Pons (tissue), 1 donor: Measurements from ENCODE around the gene MIA2.
"Not testable (repeated sequence)": the region's sequence is repeated elsewhere in the genome, so short reads cannot be mapped to it uniquely, and the experiment has no call there.

Source experiments
- DNase-seq: peaks from one replicate; pipeline ENCODE4 v3.0.0-alpha.2; 2016; ENCODE audit warnings: low spot score

MIA2 gene

GRCh38 chr14:39230416-39231035 lies 3.2 kb upstream of the MIA2 start:
- DNase-seq, result no peak

GRCh38 chr14:39231751-39232553 lies 1.8 kb upstream of the MIA2 start:
- DNase-seq, result peak; percentile 49

- DNase-seq, result peak; percentile 20
These were observed 930 bp upstream of the MIA2 start for GRCh38 chr14:39232554-39233415.

GRCh38 chr14:39234986-39235385 lies 1.3 kb downstream of the MIA2 start:
- not testable (repeated sequence) for DNase-seq

DNA sequence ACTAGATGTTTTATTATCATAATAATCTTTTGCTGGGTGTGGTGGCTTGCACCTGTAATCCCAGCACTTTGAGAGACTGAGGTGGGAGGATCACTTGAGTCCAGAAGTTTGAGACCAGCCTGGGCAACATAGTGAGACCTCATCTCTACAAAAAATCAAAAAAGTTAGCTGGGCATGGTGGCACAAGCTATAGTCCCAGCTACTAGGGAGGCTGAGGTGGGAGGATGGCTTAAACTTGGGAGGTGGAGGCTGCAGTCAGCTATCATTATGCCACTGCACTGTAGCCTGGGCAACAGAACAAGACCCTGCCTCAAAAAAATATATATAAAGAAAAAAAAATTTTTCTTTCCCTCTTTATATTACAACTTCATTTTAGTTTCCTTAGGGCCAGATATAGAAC lies 1.8 kb downstream of the MIA2 start:
- DNase-seq, result not testable (repeated sequence)

- no peak for DNase-seq
These were observed 7.1 kb downstream of the MIA2 start for GRCh38 chr14:39240769-39241168.

DNA sequence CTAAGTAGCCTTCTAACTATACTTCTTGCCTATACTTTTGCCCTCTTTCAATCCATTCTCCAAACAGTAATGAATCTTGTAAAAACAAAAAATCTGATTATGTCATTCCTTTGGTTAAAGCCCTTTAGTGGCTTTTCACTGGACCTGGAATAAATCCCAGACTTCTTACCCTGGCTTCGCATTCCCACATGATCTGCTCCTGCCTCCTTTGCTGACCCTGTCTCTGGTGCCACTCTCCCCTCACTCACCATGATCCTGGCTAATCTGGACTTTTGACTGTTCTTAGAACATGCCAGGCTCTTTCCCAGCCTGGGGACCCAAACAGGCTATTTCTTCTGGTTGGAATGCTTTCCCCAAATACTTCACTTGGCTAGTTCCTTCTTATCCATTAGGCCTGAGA lies 7.9 kb downstream of the MIA2 start:
- no peak for DNase-seq

- DNase-seq, result no peak
These were observed 10.1 kb downstream of the MIA2 start for GRCh38 chr14:39243831-39244230.

- DNase-seq, result no peak
These were observed 12.9 kb downstream of the MIA2 start for GRCh38 chr14:39246618-39247017.

- no peak for DNase-seq
These were observed 13.5 kb downstream of the MIA2 start for GRCh38 chr14:39247256-39247655.

GRCh38 chr14:39251547-39251946 lies 17.8 kb downstream of the MIA2 start:
- no peak for DNase-seq

DNA sequence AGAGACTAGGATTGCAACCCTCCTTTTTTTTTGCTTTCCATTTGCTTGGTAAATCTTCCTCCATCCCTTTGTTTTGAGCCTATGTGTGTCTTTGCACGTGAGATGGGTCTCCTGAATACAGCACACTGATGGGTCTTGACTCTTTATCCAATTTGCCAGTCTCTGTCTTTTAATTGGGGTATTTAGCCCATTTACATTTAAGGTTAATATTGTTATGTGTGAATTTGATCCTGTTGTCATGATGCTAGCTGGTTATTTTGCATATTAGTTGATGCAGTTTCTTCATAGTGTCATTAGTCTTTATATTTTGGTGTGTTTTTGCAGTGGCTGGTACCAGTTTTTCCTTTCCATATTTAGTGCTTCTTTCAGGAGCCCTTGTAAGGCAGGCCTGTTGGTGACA lies 23.7 kb downstream of the MIA2 start:
- DNase-seq, result not testable (repeated sequence)

- no peak for DNase-seq
These were observed 25.2 kb downstream of the MIA2 start for GRCh38 chr14:39258782-39259545.

DNA sequence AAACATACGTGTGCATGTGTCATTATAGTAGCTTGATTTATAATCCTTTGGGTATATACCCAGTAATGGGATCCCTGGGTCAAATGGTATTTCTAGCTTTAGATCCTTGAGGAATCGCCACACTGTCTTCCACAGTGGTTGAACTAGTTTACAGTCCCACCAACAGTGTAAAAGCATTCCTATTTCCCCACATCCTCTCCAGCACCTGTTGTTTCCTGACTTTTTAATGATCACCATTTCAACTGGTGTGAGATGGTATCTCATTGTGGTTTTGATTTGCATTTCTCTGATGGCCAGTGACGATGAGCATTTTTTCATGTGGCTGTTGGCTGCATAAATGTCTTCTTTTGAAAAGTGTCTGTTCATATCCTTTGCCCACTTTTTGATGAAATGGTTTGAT lies 26.4 kb downstream of the MIA2 start:
- not testable (repeated sequence) for DNase-seq

GRCh38 chr14:39262214-39262613 lies 28.5 kb downstream of the MIA2 start:
- not testable (repeated sequence) for DNase-seq

- DNase-seq, result no peak
These were observed 30.3 kb downstream of the MIA2 start for GRCh38 chr14:39264057-39264456.

- DNase-seq, result no peak
These were observed 30.8 kb downstream of the MIA2 start for GRCh38 chr14:39264558-39264957.

DNA sequence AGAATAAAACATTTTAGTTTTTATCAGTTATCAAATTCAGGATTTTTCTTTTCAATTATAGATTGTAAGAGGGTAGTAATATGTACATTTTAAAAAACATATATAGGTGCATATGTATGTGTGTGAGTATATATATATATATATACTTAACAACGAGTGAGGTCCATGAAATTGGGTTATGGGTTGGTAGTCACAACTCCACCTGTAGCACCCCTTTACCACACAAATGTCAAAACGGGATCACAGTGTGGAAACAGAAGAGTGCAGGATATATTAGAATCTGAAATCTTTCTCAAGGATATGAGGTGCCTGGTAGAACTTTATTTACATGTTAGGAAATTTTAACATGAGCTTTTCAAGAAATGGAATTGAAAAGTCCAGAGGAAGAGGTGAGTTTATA lies 31.3 kb downstream of the MIA2 start:
- peak; percentile 4 for DNase-seq

DNA sequence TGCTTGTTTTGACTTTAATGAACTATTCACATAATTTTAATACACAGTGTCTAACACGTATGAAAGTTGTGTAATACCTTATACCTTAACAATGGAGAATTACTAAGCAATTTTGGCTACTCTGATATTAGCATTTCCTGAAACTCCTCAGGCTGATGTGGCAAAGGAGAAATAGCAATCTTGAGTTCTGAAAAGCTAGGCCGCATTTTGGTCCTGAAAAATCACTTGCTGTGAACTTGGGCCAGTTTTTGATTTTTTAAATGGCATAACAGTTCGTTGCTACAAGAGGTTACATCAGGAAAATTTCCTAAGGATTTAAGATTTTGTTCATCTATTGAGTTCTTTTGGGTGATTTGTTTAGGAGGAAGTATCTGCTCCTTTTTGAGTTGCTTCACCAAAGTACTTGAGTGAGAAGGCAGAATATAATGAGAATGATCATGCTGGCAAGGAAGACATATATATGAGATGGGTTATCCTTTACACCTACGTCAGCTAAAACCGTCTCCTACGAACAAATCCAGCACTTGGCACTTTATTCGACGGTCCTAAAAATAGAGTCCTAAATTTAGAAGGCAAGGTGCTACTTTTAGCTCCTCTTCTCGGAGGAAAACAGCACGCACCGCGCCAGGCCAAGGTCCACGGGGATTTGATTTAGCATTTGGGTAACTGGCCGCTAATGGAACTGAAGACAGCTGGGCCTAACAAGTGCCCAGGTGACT lies 32.2 kb downstream of the MIA2 start:
- DNase-seq, result peak; percentile 37

GRCh38 chr14:39266525-39266870 lies 32.8 kb downstream of the MIA2 start:
- DNase-seq, result no peak

DNA sequence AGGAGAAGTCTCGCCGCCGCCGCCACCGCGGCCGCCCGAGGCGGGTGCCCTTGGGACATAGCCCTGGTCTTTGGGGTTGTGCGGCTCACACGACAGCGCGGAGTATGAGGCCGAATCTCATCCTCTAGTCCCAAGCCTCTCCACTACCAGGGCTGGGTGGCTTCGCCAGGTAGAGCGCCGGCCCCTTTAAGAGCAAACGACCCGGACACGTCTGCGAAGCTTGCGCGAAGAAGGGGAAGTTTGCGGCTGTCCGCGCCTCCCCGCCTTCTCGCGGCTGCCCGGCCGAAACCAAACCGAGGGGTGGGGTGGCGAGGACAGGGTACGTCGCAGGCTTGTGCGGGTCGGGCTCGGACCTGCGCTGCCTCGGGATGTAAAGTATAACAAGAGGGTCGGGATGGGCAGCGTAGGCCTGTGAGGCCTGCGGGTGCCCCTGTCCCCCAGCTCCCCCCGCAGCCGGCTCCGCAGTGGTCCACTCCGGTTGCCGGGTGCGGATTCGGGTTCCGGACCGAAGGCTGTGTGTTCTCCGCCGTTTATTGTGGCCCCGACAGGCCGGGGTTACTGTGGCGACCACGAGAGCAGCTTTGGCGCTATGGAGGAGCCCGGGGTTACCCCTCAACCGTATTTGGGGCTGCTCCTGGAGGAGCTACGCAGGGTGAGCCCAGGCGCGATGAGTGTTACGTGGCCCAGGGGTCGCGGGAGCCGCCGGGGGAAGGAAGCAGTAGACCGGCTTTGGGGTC lies 33.3 kb downstream of the MIA2 start:
- peak; percentile 70 for DNase-seq
